Stomach (tissue), 4 donors: Measurements from ENCODE around the gene ATF2.

Experiments
- EP300 ChIP-seq: sonication (generic); formaldehyde crosslinking; IDR thresholded peaks from one replicate; pipeline ENCODE4 v1.6.1; 2017; ENCODE audit warnings: antibody characterized with exemption
- TF ChIP-seq, protein P1 (sequence below), 7 experiments: fragments of 450-650 bp in 4 of 7; fragments of 200-600 bp in 3 of 7; sonication (generic) in 3 of 7; IDR thresholded peaks; one replicate each; pipeline ENCODE4 v1.5.1; 2016 to 2019; ENCODE audit warnings: antibody characterized with exemption in 7 of 7, control low read depth in 2 of 7, mild to moderate bottlenecking in 1 of 7

DNA sequence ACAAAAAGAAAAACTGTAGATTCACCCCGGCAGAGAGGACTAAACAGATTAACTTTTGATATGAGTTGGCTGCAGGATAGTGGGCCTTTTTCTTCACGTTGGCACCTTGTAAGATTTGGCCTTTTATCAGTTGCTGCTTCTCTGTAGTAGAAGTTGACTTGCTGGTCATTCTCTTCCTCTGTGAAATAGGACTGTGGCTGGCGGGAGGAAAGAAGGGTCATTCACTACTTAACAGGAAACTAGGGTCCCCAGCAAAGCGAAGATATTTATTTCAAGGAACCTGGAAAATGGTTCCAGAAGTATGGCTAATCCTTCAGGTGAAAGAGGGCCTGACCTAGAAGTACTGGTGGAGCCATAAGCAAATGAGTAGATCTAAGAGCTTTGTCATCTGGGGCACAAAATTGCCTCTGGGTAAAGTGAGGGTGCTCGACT, 13.9 kb upstream of the ATF2 start:
- TF ChIP-seq, protein P1, sequence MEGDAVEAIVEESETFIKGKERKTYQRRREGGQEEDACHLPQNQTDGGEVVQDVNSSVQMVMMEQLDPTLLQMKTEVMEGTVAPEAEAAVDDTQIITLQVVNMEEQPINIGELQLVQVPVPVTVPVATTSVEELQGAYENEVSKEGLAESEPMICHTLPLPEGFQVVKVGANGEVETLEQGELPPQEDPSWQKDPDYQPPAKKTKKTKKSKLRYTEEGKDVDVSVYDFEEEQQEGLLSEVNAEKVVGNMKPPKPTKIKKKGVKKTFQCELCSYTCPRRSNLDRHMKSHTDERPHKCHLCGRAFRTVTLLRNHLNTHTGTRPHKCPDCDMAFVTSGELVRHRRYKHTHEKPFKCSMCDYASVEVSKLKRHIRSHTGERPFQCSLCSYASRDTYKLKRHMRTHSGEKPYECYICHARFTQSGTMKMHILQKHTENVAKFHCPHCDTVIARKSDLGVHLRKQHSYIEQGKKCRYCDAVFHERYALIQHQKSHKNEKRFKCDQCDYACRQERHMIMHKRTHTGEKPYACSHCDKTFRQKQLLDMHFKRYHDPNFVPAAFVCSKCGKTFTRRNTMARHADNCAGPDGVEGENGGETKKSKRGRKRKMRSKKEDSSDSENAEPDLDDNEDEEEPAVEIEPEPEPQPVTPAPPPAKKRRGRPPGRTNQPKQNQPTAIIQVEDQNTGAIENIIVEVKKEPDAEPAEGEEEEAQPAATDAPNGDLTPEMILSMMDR (IDR thresholded peaks at IDR 0.05), result no peak
- no peak for TF ChIP-seq EP300
